Measurements from ENCODE around the gene MYO9A. TPM values are rescaled to one million over a fixed set of nuclear protein-coding genes. Genes with fewer than 3 reads are reported as not detected.

MYO9A gene
- 39.6 and 59.7 TPM in 2 replicates for total RNA-seq

DNA sequence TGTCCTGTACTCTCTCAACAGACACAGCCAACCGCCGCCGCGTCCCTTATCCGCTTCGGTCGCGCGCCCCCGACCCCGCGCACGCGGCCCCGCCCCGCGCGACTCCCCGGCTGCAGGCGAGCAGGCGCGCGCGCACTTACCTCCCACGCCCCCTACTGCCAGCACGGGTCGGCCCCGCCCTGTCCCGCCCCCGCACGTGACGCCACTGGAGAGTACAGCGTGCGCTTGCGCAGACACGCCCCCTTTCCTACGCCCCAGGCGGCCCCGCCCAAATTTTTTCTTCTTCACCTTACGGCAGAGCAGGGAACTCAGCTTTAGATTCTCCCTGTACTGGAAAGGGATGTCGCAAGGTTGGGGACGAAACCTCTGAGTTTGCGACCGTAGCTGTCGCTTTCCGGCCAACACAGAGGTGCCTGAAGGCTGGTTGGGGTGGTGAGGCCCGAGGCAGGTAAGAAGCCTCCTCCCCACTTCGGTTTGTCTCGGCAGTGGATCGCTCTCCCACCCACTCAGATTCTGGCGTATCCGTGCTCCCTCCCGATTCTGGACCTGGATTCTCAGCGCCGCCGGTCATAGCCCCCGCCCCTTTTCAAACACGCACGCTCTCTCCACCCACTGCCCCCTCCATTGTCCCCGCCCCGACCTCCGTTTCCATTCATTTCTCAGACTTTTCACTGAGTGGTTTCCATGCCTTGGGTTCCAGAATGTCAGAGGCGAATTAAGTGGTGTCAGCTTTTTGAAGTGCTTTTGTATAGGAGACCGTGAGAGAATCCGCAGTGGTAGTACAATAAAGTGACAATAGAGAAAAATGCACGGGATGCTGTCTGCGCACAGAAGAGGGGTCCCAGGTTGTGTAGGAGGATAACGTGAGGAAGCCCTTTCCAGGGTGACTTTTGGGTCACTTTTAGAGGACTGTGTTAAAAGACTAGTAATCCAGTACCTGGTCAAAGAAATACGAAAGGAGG, at the start of gene MYO9A, which contains the start of gene SENP8:
Gene MYO9A, minus strand, starts transcription at position 134 of the 962 bp plus-strand sequence. CDS start 71,587 bp downstream, outside the sequence.
Gene SENP8, plus strand, starts transcription at position 387 of the 962 bp plus-strand sequence. CDS start 21,221 bp downstream, outside the sequence.

DNA sequence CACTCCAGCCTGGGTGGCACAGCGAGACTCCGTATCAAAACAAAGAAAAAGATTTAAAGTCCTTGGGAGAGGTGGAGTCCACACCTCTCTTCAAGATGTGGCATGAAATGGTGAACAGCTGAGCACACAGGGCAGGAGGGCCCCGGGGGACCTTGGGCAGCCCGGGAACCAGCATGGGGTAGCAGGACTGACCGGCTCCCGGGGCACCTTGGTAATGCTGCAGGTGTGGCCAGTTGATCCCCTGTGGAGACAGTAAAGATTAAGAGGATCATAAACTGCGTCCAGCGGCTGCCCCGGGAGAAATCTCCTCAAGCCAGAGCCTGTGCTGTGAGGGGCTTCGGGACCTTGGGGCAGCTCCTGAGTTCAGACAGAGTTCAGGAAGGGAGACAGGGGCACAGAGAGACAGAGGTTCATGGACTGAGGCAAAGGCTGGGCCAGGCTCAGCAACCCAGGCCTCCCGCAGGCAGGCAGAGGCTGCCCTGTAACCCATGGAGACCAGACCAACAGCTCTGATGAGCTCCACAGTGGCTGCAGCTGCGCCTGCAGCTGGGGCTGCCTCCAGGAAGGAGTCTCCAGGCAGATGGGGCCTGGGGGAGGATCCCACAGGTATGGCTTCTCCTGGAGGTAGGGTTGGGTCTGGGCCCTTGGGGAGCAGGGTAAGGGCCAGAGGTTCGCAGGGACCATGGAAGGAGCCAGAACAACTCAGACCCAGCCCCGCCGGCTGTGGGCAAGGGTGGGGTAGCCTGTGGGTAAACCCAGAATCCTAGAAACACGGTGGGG, 307.5 kb downstream of the MYO9A start, which contains the start of gene NR2E3:
Gene NR2E3, plus strand, starts transcription at position 299 of the 780 bp plus-strand sequence. Its CDS starts 190 bp downstream, at position 489.

Other genes with a start within 250 kb of the MYO9A start
- 2.4 and 2.7 TPM in 2 replicates for gene SENP8, start 253 bp upstream of the MYO9A start, total RNA-seq
- gene GRAMD2A, start 79.6 kb upstream of the MYO9A start, total RNA-seq: 7.2 and 10.3 TPM in 2 replicates
- 655 and 1,761 TPM in 2 replicates for gene PKM, start 113.0 kb upstream of the MYO9A start, total RNA-seq
- 24.3 and 35.5 TPM in 2 replicates for gene PARP6, start 154.4 kb upstream of the MYO9A start, total RNA-seq
- 0.21 TPM in 1 of 2 replicates, not detected in the other for gene CELF6, start 202.0 kb upstream of the MYO9A start, total RNA-seq

Measured in nasal cavity respiratory epithelium epithelial cell of viscerocranial mucosa (primary cell).